Activated B cell treated with CpG ODN at 0.5 μM for 24 hours (primary cell): ENCODE results near the gene ATP6V0A1. TPM values are rescaled to one million over a fixed set of nuclear protein-coding genes. Genes with fewer than 3 reads are reported as not detected.

Experiments used
- ATAC-seq: fragments of 200-7000 bp; cut with Tn5 transposase; one replicate; pipeline ENCODE4 v1.10.0; 2021; ENCODE audit warnings: low read depth, mild to moderate bottlenecking, moderate library complexity
- CTCF ChIA-PET: fragments of 350-600 bp; sonication (Branson Sonifier 250); formaldehyde crosslinking; loops from one replicate; lab custom pipeline; 2021; ENCODE audit warnings: antibody characterized with exemption; lab: Charles Lee
- POLR2A ChIA-PET: fragments of 350-600 bp; sonication (Branson Sonifier 250); formaldehyde crosslinking; loops from one replicate; lab custom pipeline; 2021; ENCODE audit warnings: antibody characterized with exemption; lab: Charles Lee
- DNase-seq: peaks from one replicate; pipeline ENCODE4 v3.0.0; 2022
- H3K27ac Mint-ChIP-seq: one replicate; pipeline ENCODE4 v1.8.0; 2020; ENCODE audit warnings: mixed read lengths
- H3K27me3 Mint-ChIP-seq: one replicate; pipeline ENCODE4 v1.8.0; 2021; ENCODE audit warnings: mixed read lengths
- H3K36me3 Mint-ChIP-seq: one replicate; pipeline ENCODE4 v1.8.0; 2021; ENCODE audit warnings: low read depth, mixed read lengths
- H3K4me1 Mint-ChIP-seq: one replicate; pipeline ENCODE4 v1.8.0; 2021; ENCODE audit warnings: mixed read lengths
- H3K4me3 Mint-ChIP-seq: one replicate; pipeline ENCODE4 v1.8.0; 2020; ENCODE audit warnings: mild to moderate bottlenecking, mixed read lengths
- H3K9me3 Mint-ChIP-seq: one replicate; pipeline ENCODE4 v1.8.0; 2020; ENCODE audit warnings: mixed read lengths
- intact Hi-C: fragments of 100-400 bp; cut with micrococcal nuclease; formaldehyde crosslinking; loops from one replicate; pipeline ENCODE4 v1.15.1; 2024
- total RNA-seq: library from RNA; stranded (reverse); gene quantifications from 2 replicates; pipeline ENCODE4 v1.2.3, GENCODE V29; 2022
- TF ChIP-seq, protein P1 (sequence below): fragments of 200-600 bp; IDR thresholded peaks from one replicate; pipeline ENCODE4 v1.8.0; 2022; ENCODE audit warnings: antibody characterized with exemption, mild to moderate bottlenecking

Gene ATP6V0A1
- total RNA-seq, 1 donor from 2014 or later: 75.6 TPM

DNA sequence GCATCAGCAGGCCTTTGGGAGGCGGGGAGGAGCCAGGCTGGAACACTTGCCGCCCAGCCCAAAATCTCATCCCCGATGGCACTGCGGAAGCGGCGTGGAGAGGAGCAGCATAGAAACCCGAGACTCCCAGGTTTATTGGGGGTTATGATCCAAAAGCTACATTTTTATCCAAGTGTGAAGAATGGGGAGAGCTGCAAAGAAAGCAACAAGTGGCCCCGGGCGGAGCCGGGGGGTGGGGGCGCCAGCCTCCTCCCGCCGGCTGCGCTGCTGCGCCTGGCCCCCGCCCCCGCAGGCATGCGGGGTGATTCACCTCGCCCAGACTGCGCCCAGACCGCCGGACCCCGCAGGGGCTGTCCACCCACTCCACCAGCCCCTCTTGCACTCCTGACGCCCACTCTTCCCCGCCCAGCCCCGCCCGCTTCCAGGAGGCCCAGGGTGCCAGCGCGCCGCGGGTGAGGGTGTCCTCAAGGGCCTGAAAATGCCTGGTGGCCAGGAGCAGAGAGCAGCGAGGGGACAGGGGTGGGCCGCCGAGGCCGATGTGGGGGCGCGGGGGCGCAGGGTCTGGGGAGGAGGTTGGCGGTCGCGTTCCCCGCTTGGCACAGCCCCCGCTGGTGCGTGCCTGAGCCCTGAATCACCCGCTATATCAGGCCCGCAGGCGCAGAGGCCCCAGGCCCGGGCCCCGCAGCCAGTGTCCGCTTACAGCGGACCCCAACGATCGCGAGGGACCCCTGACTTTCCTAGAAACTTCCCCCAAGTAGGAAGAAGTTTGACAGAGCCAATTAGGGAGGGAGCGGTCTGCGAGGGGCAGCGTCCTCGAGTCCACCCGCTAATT lies 37.0 kb upstream of the ATP6V0A1 start:
- DNase-seq: no peak
- TF ChIP-seq, protein P1, sequence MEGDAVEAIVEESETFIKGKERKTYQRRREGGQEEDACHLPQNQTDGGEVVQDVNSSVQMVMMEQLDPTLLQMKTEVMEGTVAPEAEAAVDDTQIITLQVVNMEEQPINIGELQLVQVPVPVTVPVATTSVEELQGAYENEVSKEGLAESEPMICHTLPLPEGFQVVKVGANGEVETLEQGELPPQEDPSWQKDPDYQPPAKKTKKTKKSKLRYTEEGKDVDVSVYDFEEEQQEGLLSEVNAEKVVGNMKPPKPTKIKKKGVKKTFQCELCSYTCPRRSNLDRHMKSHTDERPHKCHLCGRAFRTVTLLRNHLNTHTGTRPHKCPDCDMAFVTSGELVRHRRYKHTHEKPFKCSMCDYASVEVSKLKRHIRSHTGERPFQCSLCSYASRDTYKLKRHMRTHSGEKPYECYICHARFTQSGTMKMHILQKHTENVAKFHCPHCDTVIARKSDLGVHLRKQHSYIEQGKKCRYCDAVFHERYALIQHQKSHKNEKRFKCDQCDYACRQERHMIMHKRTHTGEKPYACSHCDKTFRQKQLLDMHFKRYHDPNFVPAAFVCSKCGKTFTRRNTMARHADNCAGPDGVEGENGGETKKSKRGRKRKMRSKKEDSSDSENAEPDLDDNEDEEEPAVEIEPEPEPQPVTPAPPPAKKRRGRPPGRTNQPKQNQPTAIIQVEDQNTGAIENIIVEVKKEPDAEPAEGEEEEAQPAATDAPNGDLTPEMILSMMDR: no peak
- CTCF ChIA-PET: interaction anchor here (1.7 kb wide), 1 partner anchor 16 kb away, joined by 6 read pairs; no protein-coding TSS in a partner anchor
- no peaks in the 10 kb centered on the region for H3K36me3 Mint-ChIP-seq
- intact Hi-C loops: no loop called here
- ATAC-seq: peak; percentile 38
- H3K4me3 Mint-ChIP-seq: peak overlapping the region; percentile 76
- peaks cover 35% of the 10 kb centered on the region for H3K27me3 Mint-ChIP-seq
- no peak overlapping the region for H3K27ac Mint-ChIP-seq
- POLR2A ChIA-PET: interaction anchor here (1.2 to 1.6 kb wide), 2 partner anchors 16 to 33 kb away, joined by 4 read pairs; partner anchors contain the start of gene STAT3
- H3K9me3 Mint-ChIP-seq: no peaks in the 10 kb centered on the region
- H3K4me1 Mint-ChIP-seq: peaks cover 17% of the 10 kb centered on the region

DNA sequence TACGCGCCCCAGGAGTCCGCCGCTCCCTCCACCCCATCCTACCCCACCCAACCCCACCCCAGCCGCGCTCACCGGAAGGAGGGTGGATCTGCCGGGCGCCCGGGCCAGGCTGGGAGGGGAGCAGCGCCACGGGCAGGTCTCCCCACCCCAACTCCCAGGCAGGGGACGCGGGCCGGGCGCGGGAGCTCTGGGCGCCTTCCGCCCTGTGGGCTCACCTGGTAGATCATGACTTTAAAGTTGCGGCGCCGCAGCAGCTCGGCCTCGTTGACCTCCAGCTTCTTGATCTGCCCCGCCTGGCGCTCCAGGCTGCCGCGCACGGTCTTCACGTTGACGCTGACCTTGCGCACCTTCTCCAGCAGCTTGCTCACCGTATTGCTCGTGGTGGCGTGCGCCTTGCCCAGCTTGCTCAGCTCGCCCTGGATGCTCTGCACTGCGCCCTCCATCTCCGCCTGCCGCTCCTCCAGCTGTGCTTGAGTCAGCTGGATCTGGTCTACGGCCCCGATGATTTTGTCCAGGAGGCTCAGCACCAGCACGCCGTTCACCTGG lies 36.2 kb upstream of the ATP6V0A1 start:
- Mint-ChIP-seq H3K9me3 (no peaks in the 10 kb centered on the region), H3K4me1 (peaks cover 17% of the 10 kb centered on the region), H3K4me3 (peak overlapping the region; percentile 86), H3K27me3 (peaks cover 35% of the 10 kb centered on the region), H3K27ac (no peak overlapping the region), H3K36me3 (no peaks in the 10 kb centered on the region)
- TF ChIP-seq, protein P1: no peak
- POLR2A ChIA-PET: interaction anchor here (0.6 to 1.6 kb wide), 6 partner anchors 16 to 728 kb away, joined by 3 to 12 read pairs (median 4); partner anchors contain the start of gene STAT3
- CTCF ChIA-PET: interaction anchor here (1.4 to 1.7 kb wide), 2 partner anchors 16 to 97 kb away, joined by 6 read pairs; no protein-coding TSS in a partner anchor
- peak; percentile 53 for ATAC-seq
- intact Hi-C loops: no loop called here
- peak; percentile 36 for DNase-seq

- peaks cover 17% of the 10 kb centered on the region for H3K4me1 Mint-ChIP-seq
- intact Hi-C loops: no loop called here
- CTCF ChIA-PET: interaction anchor here (1.4 to 1.7 kb wide), 2 partner anchors 17 to 96 kb away, joined by 6 read pairs; no protein-coding TSS in a partner anchor
- ATAC-seq (peak; percentile 25), DNase-seq (no peak)
- H3K4me3 Mint-ChIP-seq: peak within 1 kb of the TSS; percentile 86
- POLR2A ChIA-PET: interaction anchor here (0.5 to 1.6 kb wide), 8 partner anchors 35 to 728 kb away, joined by 3 to 12 read pairs (median 4); partner anchors contain the start of gene STAT3
- no peaks in the 10 kb centered on the region for H3K9me3 Mint-ChIP-seq
- H3K27ac Mint-ChIP-seq: no peak within 1 kb of the TSS
- no peaks in the 10 kb centered on the region for H3K36me3 Mint-ChIP-seq
- H3K27me3 Mint-ChIP-seq: peaks cover 35% of the 10 kb centered on the region
- TF ChIP-seq, protein P1: no peak
Observed at GRCh38 chr17:42422958-42423712, 35.5 kb upstream of the ATP6V0A1 start, which contains the start of gene CAVIN1. CAVIN1 (minus strand) TSS chr17:42423256; CDS start chr17:42423097, 159 bp downstream.

DNA sequence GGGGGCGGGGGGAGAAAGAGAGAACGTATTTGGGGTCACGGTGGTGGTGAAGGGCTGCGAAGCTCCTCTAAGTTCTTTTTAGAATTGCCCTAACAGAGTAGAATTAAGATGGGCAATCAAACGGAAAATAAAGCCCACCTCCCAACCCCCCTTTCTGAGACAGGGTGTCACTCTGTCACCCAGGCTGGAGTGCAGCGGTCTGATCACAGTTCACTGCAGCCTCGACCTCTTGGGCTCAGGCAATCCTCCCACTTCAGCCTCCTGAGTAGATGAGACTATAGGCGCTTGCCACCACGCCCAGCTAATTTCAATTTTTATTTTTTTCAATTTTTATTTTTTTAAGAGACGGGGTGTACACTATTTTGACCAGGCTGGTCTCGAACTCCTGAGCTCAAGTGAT lies 34.9 kb upstream of the ATP6V0A1 start:
- ChIA-PET CTCF (interaction anchor here (1.4 to 1.7 kb wide), 2 partner anchors 18 to 96 kb away, joined by 6 read pairs; no protein-coding TSS in a partner anchor), POLR2A (interaction anchor here (0.5 to 1.6 kb wide), 4 partner anchors 35 to 182 kb away, joined by 3 to 5 read pairs (median 4); partner anchors contain the start of gene STAT3)
- Mint-ChIP-seq H3K4me3 (no peak overlapping the region), H3K9me3 (no peaks in the 10 kb centered on the region), H3K27me3 (peaks cover 41% of the 10 kb centered on the region), H3K27ac (no peak overlapping the region), H3K36me3 (no peaks in the 10 kb centered on the region), H3K4me1 (peaks cover 21% of the 10 kb centered on the region)
- TF ChIP-seq, protein P1: no peak
- intact Hi-C loops: no loop called here
- ATAC-seq (no peak), DNase-seq (no peak)
